Stimulated activated CD8-positive, alpha-beta memory T cell treated with anti-CD3 and anti-CD28 coated beads, Interleukin-2, amount 100 ng/mL, for 48 hours (primary cell): ENCODE results near the gene ROPN1L.
"Not testable (repeated sequence)": the region's sequence is repeated elsewhere in the genome, so short reads cannot be mapped to it uniquely, and the experiment has no call there.

Experiments
- DNase-seq, 2 donors: peaks; one replicate each; pipeline ENCODE4 v3.0.0-alpha.2; 2020; ENCODE audit warnings: low read depth in 2 of 2

Gene ROPN1L

GRCh38 chr5:10501554-10502075 is 59.9 kb downstream of the ROPN1L start:
- DNase-seq: no peak

GRCh38 chr5:10502130-10502529 is 60.5 kb downstream of the ROPN1L start:
- DNase-seq: no peak

- DNase-seq: no peak
Measured at GRCh38 chr5:10502578-10502977, 60.9 kb downstream of the ROPN1L start.

GRCh38 chr5:10503321-10503720 is 61.6 kb downstream of the ROPN1L start:
- no peak for DNase-seq

- DNase-seq: no peak
Measured at GRCh38 chr5:10503997-10504793, 62.5 kb downstream of the ROPN1L start.

GRCh38 chr5:10505517-10506095 is 63.9 kb downstream of the ROPN1L start:
- no peak for DNase-seq

GRCh38 chr5:10506535-10506934 is 64.9 kb downstream of the ROPN1L start:
- no peak for DNase-seq

GRCh38 chr5:10507575-10508096 is 66.0 kb downstream of the ROPN1L start:
- no peak for DNase-seq

GRCh38 chr5:10509575-10509974 is 67.9 kb downstream of the ROPN1L start:
- no peak for DNase-seq

- DNase-seq: no peak
Measured at GRCh38 chr5:10511741-10512640, 70.3 kb downstream of the ROPN1L start.

GRCh38 chr5:10513501-10514442 is 72.1 kb downstream of the ROPN1L start:
- no peak for DNase-seq

GRCh38 chr5:10514572-10514971 is 72.9 kb downstream of the ROPN1L start:
- DNase-seq: not testable (repeated sequence)
